ENCODE data around the gene RABGAP1L.

DNA sequence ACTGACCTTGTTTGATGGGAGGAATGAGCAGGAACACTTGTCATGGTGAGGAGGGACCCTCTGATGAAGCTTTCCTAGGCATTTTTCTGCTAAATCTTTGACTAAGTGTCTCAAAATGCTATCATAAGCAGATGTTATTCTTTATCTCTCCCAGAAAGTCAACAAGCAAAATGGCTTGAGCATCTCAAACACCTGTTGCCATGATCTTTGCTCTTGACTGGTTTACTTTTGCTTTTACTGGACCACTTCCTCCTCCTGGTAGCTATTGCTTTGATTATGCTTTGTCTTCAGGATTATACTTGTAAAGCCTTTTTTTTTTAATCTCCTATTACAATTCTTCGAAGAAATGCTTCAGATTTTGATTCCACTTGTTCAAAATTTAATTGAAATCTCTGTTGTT, 445.9 kb downstream of the RABGAP1L start:
- TF ChIP-seq, protein P1, sequence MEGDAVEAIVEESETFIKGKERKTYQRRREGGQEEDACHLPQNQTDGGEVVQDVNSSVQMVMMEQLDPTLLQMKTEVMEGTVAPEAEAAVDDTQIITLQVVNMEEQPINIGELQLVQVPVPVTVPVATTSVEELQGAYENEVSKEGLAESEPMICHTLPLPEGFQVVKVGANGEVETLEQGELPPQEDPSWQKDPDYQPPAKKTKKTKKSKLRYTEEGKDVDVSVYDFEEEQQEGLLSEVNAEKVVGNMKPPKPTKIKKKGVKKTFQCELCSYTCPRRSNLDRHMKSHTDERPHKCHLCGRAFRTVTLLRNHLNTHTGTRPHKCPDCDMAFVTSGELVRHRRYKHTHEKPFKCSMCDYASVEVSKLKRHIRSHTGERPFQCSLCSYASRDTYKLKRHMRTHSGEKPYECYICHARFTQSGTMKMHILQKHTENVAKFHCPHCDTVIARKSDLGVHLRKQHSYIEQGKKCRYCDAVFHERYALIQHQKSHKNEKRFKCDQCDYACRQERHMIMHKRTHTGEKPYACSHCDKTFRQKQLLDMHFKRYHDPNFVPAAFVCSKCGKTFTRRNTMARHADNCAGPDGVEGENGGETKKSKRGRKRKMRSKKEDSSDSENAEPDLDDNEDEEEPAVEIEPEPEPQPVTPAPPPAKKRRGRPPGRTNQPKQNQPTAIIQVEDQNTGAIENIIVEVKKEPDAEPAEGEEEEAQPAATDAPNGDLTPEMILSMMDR (IDR thresholded peaks at IDR 0.05) = no peak
- no peak for TF ChIP-seq EP300 (IDR thresholded peaks at IDR 0.05)
- TF ChIP-seq POLR2A (IDR thresholded peaks at IDR 0.05) = no peak
